Natural killer cell treated with Interleukin-12 subunit alpha and Interleukin-12 subunit beta and Interleukin-15 and Interleukin-18, amount 100 ng/mL, for 72 hours (primary cell): Measurements from ENCODE around the gene CEP85L. TPM values are rescaled to one million over a fixed set of nuclear protein-coding genes. Genes with fewer than 3 reads are reported as not detected.

ENCODE experiments used
- ATAC-seq, 2 donors: fragments of 150-1000 bp; cut with Tn5 transposase in 1 of 2; sonication (Bioruptor Pico), chemical (Tn5 transposase) in 1 of 2; 2 replicates each; pipeline ENCODE4 v1.10.0; 2021
- DNase-seq: peaks from one replicate; pipeline ENCODE4 v3.0.0; 2022; ENCODE audit warnings: low spot score
- H3K27ac Mint-ChIP-seq, 2 donors: 1 replicate in 1 of 2; 2 replicates in 1 of 2; pipeline ENCODE4 v1.8.0; 2022; ENCODE audit warnings: mixed read lengths in 2 of 2, mild to moderate bottlenecking in 1 of 2, moderate library complexity in 1 of 2
- H3K27me3 Mint-ChIP-seq, 2 donors: 1 replicate in 1 of 2; 2 replicates in 1 of 2; pipeline ENCODE4 v1.8.0; 2022; ENCODE audit warnings: mixed read lengths in 2 of 2
- H3K36me3 Mint-ChIP-seq: one replicate; pipeline ENCODE4 v1.8.0; 2022; ENCODE audit warnings: mixed read lengths
- H3K4me1 Mint-ChIP-seq, 2 donors: 1 replicate in 1 of 2; 2 replicates in 1 of 2; pipeline ENCODE4 v1.8.0; 2022; ENCODE audit warnings: low read depth in 2 of 2, mixed read lengths in 2 of 2, mild to moderate bottlenecking in 1 of 2
- H3K4me3 Mint-ChIP-seq: one replicate; pipeline ENCODE4 v1.8.0; 2022; ENCODE audit warnings: mixed read lengths
- H3K9me3 Mint-ChIP-seq: 2 replicates; pipeline ENCODE4 v1.8.0; 2022; ENCODE audit warnings: mixed read lengths
- total RNA-seq, 2 donors: library from RNA; stranded (reverse); gene quantifications; one replicate each; pipeline ENCODE4 v1.2.3, GENCODE V29; 2022

Gene CEP85L
- total RNA-seq, 2 donors from 2014 or later = 35.7 to 47.4 TPM

DNA sequence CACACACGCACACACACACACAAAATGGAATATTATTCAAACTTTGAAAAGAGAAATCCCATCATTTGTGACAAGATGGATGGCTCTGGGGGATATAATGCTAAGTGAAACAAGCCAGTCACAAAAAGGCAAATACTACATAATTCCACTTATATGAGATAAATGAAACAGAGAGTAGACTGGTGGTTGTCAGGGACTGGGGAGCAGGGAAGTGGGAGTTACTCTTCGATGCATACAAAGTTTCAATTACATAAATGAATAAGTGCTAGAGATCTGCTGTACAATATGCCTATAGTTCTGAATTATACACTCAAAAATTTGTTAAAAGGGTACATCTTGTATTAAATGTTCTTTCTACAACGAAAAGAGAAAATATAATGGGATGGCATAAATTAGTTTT, 161.4 kb downstream of the CEP85L start:
- Mint-ChIP-seq H3K4me1 (peaks cover 10 to 20% of the 10 kb centered on the region in 2 donors), H3K9me3 (peaks cover 8% of the 10 kb centered on the region), H3K36me3 (peaks cover 45% of the 10 kb centered on the region), H3K27ac (no peak overlapping the region), H3K4me3 (no peak overlapping the region), H3K27me3 (no peaks in the 10 kb centered on the region)
- no peak for ATAC-seq
- DNase-seq = no peak

DNA sequence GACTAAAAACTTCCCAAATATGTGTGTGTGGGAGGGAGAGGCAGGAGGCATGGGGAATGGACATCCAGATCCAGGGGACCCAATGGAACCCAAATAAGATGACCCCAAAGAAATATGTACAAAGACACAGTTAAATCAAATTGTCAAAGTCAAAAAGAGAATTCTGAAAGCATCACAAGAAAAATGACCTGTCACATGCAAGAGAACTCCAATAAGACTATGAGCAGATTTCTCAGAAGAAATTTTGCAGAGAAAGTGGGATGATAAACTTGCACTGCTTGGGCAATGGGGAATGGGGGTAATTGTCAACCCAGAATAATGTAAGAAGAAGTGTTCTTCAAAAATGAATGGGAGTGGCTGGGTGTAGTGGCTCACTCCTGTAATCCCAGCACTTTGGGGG, 162.8 kb downstream of the CEP85L start:
- Mint-ChIP-seq H3K4me1 (peaks cover 10 to 20% of the 10 kb centered on the region in 2 donors), H3K27me3 (no peaks in the 10 kb centered on the region), H3K36me3 (peaks cover 45% of the 10 kb centered on the region), H3K27ac (no peak overlapping the region), H3K4me3 (no peak overlapping the region), H3K9me3 (peaks cover 8% of the 10 kb centered on the region)
- DNase-seq (no peak), ATAC-seq (no peak)

DNA sequence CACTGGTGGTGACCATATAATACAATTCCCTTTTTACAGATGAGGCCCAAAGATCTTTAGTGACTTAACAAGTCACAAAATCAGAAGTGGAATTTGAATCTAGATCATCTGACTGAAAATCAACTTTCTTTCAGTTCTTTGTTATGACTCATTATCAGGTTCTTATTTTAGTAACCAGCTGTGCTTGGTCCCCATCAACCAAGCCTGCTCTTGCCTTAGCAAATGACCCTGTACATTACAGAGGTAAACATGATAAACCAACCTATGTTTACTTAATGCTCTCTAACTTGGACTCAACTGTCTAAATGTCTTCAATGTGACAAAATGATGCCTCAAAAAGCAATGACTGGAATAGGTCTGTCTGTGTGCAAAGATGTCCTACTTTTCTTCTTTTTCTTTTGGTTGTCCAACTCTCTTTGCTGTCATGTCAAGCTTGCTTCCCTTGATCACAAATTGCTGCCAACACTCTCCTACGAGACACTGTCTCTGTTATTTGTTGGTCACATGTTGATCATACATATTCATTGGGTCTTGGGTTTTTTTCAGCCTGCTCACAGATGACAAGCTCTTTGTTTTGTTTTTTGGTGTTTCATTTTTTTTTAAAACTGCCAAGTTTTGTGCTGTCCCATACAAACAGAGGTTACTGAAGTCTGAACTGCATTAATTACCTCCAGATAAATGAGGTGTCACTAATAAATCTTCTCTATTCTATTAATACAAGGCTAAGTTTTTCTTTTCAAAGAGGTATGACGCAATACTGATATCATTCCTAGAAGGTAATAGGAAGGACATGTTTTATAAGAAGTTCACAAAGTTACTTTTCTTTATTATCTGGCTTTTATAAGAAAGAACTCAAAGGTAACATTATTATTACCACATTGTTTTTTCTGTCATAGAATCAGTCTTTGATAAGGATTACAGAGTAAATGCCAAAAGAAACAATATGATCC, 165.5 kb downstream of the CEP85L start:
- no peak for DNase-seq
- Mint-ChIP-seq H3K4me3 (no peak overlapping the region), H3K9me3 (peaks cover 8% of the 10 kb centered on the region), H3K27me3 (no peaks in the 10 kb centered on the region), H3K27ac (no peak overlapping the region), H3K36me3 (peaks cover 50% of the 10 kb centered on the region), H3K4me1 (peaks cover 9 to 20% of the 10 kb centered on the region in 2 donors)
- ATAC-seq = peak in 1 of 2 donors; percentile 77

DNA sequence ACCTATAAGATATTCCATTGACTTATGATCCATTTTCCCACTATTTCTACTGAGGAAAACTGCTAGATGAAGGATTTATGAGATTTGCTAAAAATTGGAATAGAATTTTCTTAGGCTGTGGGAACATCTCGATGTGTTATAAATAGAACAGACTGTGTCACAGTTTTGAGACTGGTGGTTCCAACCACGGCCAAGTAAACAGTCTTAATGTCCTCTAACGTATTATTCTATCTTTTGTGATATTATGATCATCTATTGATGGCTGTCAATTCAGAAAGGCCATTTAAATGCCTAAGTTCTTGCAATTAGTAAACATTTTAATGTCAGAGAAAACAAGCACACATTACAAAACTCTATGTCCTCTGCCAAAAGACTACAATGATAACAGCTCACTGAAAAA, 174.8 kb downstream of the CEP85L start:
- no peaks in the 10 kb centered on the region for H3K36me3 Mint-ChIP-seq
- no peaks in the 10 kb centered on the region for H3K9me3 Mint-ChIP-seq
- ATAC-seq (no peak), DNase-seq (no peak)
- H3K27ac Mint-ChIP-seq = no peak overlapping the region
- H3K4me1 Mint-ChIP-seq = peaks cover 0 to 4% of the 10 kb centered on the region in 2 donors
- no peak overlapping the region for H3K4me3 Mint-ChIP-seq
- H3K27me3 Mint-ChIP-seq = no peaks in the 10 kb centered on the region

DNA sequence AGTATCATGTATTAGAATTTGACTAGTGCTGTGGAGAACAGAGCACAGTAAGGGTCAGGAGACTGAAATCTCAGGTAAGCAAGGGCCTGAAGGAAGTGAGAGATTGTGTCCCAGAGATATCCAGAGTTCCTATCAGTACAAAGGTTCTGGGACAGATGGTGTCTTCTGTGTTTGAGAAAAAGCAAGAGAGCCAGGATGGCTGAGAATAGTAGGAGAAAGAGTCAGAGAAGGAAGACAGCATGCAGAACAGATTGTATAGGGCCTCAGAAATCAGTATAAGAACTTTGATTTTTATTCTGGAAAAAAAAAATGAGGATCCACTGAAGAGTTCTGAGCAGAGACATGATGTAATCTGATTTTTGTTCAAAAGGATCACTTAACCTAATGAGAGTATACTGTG, 178.1 kb downstream of the CEP85L start:
- H3K36me3 Mint-ChIP-seq = peaks cover 6% of the 10 kb centered on the region
- DNase-seq (no peak), ATAC-seq (no peak)
- H3K27me3 Mint-ChIP-seq = no peaks in the 10 kb centered on the region
- no peak overlapping the region for H3K27ac Mint-ChIP-seq
- H3K4me3 Mint-ChIP-seq = no peak overlapping the region
- peaks cover 0 to 4% of the 10 kb centered on the region in 2 donors for H3K4me1 Mint-ChIP-seq
- H3K9me3 Mint-ChIP-seq = no peaks in the 10 kb centered on the region

DNA sequence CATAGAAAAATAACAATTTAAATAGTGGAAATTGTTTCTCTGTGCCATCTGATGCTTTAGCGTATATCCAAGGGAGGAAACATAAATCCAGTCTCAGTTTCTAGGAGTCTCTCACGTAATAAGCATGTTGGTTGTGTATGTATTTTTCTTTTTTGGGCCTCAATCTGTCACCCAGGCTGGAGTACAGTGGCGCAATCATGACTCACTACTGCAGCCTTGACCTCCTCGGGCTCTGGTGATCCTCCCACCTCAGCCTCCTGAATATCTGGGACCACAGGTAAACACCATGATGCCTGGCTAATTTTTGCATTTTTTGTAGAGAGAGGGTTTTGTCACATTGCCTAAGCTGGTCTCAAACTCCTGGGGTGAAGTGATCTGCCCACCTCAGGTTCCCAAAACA, 181.9 kb downstream of the CEP85L start:
- Mint-ChIP-seq H3K4me1 (peaks cover 3 to 7% of the 10 kb centered on the region in 2 donors), H3K27me3 (no peaks in the 10 kb centered on the region), H3K9me3 (no peaks in the 10 kb centered on the region), H3K27ac (no peak overlapping the region), H3K36me3 (peaks cover 24% of the 10 kb centered on the region), H3K4me3 (no peak overlapping the region)
- ATAC-seq (no peak), DNase-seq (no peak)

DNA sequence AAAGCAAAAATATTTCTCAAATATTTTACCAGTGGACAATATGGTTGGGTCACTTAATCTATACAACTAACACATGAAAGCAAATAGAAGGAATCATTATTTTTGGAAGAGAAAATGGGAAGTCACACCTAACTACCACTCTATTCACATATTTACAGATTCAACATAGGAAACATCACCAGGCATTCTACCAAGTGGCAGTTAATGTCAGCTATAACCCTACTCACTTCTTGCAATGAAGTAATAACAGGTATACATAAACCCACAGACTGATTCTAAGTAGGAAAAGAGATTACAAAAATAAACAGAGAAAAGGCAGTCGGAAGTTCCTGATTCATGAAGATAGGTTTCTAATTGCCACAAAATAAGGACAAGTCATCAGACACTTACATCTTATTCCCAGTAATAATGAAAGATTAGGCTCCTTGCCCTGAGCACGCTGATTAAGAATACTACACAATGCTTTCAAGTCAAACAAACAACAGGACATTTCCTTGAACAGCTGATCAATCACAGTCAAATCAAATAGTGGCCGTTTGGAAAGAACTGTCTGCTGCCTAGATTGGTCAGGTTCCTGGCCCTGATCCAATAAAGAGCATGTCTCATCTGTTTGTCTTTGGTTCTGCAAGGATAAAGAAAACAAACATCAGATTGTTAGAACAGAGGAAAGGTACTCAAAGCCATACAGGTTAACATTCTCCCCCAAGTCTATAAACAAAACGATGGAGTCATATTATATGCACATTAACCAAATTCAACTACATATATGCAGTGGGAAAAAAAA, 182.5 kb downstream of the CEP85L start:
- Mint-ChIP-seq H3K4me1 (peaks cover 3 to 7% of the 10 kb centered on the region in 2 donors), H3K36me3 (peaks cover 24% of the 10 kb centered on the region), H3K9me3 (no peaks in the 10 kb centered on the region), H3K27me3 (no peaks in the 10 kb centered on the region), H3K27ac (no peak overlapping the region), H3K4me3 (no peak overlapping the region)
- ATAC-seq (no peak), DNase-seq (no peak)

DNA sequence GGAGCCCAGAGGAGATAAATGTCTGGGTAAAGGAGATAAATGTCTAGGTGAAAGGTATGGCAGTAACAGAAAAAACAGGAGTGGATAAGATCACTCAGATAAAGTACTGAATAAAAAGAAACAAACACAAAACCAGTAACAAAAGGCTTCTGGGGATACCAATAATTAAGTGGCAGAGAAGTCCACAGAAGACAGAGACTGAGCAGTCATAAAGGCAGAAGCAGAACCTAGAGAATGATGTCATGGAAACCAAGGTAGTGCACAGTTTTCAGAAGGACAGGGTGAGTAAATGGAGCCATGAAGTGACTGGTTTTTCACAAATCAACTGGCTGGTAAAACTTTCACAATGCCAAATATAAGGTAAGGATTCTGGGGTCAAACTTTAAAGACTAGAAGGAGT, 184.2 kb downstream of the CEP85L start:
- Mint-ChIP-seq H3K27ac (no peak overlapping the region), H3K9me3 (no peaks in the 10 kb centered on the region), H3K4me3 (no peak overlapping the region), H3K27me3 (no peaks in the 10 kb centered on the region), H3K4me1 (peaks cover 3% of the 10 kb centered on the region in 2 donors), H3K36me3 (peaks cover 24% of the 10 kb centered on the region)
- no peak for ATAC-seq
- no peak for DNase-seq

DNA sequence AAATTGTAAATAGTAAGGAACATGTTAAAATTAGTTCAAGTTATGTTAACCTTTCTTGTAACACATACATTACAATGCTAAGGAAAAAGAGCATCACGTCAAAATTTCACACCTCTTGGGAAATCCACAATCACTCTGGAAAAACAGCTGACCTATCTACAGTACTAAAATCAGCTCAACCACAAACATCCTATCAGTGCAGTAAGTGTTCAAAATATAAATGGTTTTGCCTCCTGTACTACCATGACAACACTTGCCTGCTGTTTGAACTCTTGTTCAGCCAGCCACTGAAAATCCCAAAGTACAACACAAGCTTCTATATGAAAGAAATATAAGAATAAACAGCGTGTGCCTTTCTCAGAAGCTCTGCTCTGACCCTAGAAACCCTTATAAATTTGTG, 186.8 kb downstream of the CEP85L start:
- Mint-ChIP-seq H3K4me1 (peaks cover 3% of the 10 kb centered on the region in 2 donors), H3K27me3 (no peaks in the 10 kb centered on the region), H3K27ac (no peak overlapping the region), H3K9me3 (no peaks in the 10 kb centered on the region), H3K36me3 (peaks cover 24% of the 10 kb centered on the region), H3K4me3 (no peak overlapping the region)
- ATAC-seq (no peak), DNase-seq (no peak)

DNA sequence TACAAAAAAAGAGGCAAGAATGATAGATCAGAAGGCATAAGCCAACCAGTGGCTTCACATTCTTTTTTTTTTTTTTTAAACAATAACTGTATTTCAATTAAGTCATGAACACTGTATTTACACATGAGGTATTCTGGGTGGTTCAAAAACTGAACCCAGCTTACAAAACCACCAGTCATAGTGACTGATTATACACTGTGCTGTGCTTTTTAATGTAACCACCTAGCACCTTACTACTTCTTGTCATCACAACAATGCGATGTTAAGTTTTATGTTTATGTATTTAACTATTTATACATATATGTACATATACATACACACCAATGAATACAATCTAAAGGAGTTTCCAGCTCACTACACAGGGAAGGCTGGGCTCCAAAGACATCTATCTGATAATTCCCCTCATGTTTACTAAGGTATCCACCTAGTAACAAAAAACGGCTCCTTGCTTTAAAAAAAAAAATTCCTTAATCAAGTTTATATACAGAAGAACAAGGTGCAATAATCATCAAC, 190.4 kb downstream of the CEP85L start:
- H3K4me1 Mint-ChIP-seq = peaks cover 3% of the 10 kb centered on the region in 2 donors
- H3K9me3 Mint-ChIP-seq = no peaks in the 10 kb centered on the region
- H3K27ac Mint-ChIP-seq = no peak overlapping the region
- no peak for DNase-seq
- no peak overlapping the region for H3K4me3 Mint-ChIP-seq
- ATAC-seq = no peak
- H3K27me3 Mint-ChIP-seq = no peaks in the 10 kb centered on the region
- peaks cover 7% of the 10 kb centered on the region for H3K36me3 Mint-ChIP-seq

DNA sequence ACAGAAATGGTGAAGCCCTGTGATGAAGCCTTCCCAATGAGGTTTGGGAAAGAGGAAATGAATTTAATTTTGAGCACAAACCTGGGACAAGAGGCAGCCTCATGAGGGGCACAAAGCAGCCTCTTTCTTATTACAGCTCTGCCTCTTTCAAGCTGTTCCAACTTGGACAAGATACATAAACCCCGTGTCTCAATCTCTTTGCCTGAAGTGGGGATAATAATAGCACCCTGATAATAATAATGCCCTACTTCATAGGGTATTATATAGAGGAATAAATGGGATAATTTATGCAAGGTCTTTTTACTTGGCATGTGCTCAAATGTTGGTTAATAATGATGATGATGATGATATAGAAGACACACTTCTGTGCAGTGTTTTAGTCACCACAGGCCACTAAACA, 194.4 kb downstream of the CEP85L start:
- no peak for ATAC-seq
- no peak overlapping the region for H3K4me3 Mint-ChIP-seq

DNA sequence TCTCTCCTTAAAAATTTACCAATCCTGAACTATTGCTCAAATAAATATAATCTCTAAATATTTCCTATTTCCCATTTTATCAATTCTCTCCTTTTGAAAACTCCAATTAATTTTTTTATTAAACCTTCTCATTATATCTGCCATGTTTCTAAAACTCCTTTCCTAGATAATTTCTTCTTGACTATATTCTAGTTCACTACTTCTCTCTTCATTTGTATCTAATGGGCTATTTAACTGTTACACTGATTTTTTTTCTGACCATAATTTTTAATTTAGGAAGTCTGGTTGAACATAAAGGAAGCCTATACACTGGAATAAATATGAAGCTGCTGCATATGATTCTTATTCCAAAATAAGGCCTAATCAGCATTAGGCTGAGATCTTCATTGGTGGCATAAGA, 199.6 kb downstream of the CEP85L start:
- peaks cover 18% of the 10 kb centered on the region for H3K9me3 Mint-ChIP-seq
- ATAC-seq (no peak), DNase-seq (no peak)
- no peak overlapping the region for H3K4me3 Mint-ChIP-seq
- no peaks in the 10 kb centered on the region for H3K27me3 Mint-ChIP-seq
- H3K36me3 Mint-ChIP-seq = peaks cover 35% of the 10 kb centered on the region
- no peak overlapping the region for H3K27ac Mint-ChIP-seq
- no peaks in the 10 kb centered on the region for H3K4me1 Mint-ChIP-seq

More for the DNA sequence above, 194.4 kb downstream of the CEP85L start:
- Mint-ChIP-seq H3K4me1 (no peaks in the 10 kb centered on the region), H3K27ac (no peak overlapping the region), H3K9me3 (peaks cover 9% of the 10 kb centered on the region), H3K36me3 (peaks cover 15% of the 10 kb centered on the region), H3K27me3 (no peaks in the 10 kb centered on the region)
- no peak for DNase-seq

DNA sequence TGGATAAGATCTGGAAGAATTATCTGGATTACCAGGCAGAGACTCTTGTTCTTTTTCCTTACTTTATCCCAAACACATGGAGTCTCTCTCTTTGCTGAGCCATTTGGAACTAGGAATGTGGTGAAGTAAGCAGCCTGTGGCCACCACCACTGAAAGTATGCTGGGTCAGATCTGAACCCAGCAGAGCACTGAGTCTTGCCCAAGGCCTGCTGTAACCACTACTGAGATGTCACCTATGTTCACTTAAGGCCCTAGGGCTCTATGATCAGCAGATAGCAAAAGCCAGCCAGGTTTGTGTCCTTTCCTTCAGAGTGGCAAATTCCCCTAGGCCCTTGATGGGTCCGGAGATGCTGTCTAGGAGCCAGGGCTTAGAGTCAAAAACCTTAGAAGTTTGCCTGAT, 206.6 kb downstream of the CEP85L start:
- Mint-ChIP-seq H3K9me3 (peaks cover 34% of the 10 kb centered on the region), H3K27ac (no peak overlapping the region), H3K4me3 (no peak overlapping the region), H3K4me1 (no peaks in the 10 kb centered on the region), H3K36me3 (peaks cover 56% of the 10 kb centered on the region), H3K27me3 (no peaks in the 10 kb centered on the region)
- DNase-seq (no peak), ATAC-seq (no peak)

DNA sequence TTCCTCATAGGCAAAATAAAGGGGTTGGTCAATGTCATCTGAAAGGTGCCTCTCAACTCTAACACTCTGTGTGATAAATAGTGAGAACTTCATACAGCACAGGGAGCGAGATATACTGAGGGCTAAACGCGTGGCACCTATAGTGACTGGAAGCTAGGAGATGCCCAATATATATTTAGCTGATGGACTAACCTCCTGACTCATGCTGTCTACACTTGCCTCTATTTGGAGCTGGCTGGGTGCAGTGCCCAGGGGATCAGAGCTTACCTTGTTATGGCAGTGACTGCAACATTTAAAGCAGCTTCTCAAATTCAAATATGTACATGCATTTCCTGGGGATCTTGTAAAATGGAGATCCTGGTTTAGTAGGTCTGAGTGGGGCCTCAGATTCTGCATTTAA, 214.9 kb downstream of the CEP85L start:
- Mint-ChIP-seq H3K27ac (no peak overlapping the region), H3K9me3 (peaks cover 10% of the 10 kb centered on the region), H3K27me3 (no peaks in the 10 kb centered on the region), H3K4me1 (no peaks in the 10 kb centered on the region), H3K4me3 (no peak overlapping the region), H3K36me3 (peaks cover 16% of the 10 kb centered on the region)
- ATAC-seq (peak in 1 of 2 donors; percentile 41), DNase-seq (no peak)
